H1 (cell line): ENCODE results near the gene CDC42EP1. TPM values are rescaled to one million over a fixed set of nuclear protein-coding genes. Genes with fewer than 3 reads are reported as not detected.

Experiments
- CTCF ChIA-PET: fragments of 300-600 bp; sonication (Branson Sonifier 250); formaldehyde crosslinking; loops from one replicate; lab custom pipeline; 2021; ENCODE audit not compliant: partially characterized antibody; lab: Charles Lee
- POLR2A ChIA-PET: fragments of 300-600 bp; sonication (Branson Sonifier 250); formaldehyde crosslinking; loops from one replicate; lab custom pipeline; 2021; ENCODE audit warnings: inconsistent platforms; ENCODE audit not compliant: partially characterized antibody; lab: Charles Lee
- DNase-seq, 2 experiments: peaks; one replicate each; pipeline versions ENCODE4 v3.0.0 to v3.0.0-alpha.2; 2010 to 2022; ENCODE audit warnings: low spot score in 2 of 2, low read depth in 1 of 2, mixed read lengths in 1 of 2
- FAIRE-seq: peaks from 2 replicates; lab custom pipeline; 2011; peaks lifted over from hg19 to GRCh38; lab: Jason Lieb, UNC
- H2AFZ ChIP-seq: 2 replicates; pipeline ENCODE4 v1.8.1; 2012; ENCODE audit warnings: low read length, inconsistent platforms
- H2AK5ac ChIP-seq: 2 replicates; pipeline ENCODE4 v1.6.1; 2013; ENCODE audit warnings: low read depth, low read length
- H2BK120ac ChIP-seq: replicated peaks from 2 replicates; pipeline ENCODE3; 2013; ENCODE audit warnings: low read depth, low read length, inconsistent platforms
- H2BK12ac ChIP-seq: 2 replicates; pipeline ENCODE4 v1.6.1; 2013; ENCODE audit warnings: low read depth, low read length
- H2BK15ac ChIP-seq: 2 replicates; pipeline ENCODE4 v1.6.1; 2013; ENCODE audit warnings: low read length
- H2BK20ac ChIP-seq: 2 replicates; pipeline ENCODE4 v1.6.1; 2013; ENCODE audit warnings: low read length
- H2BK5ac ChIP-seq: 2 replicates; pipeline ENCODE4 v1.6.1; 2013; ENCODE audit warnings: low read depth, low read length
- H3K14ac ChIP-seq: 2 replicates; pipeline ENCODE4 v1.6.1; 2013; ENCODE audit warnings: inconsistent platforms; ENCODE audit not compliant: insufficient read length
- H3K18ac ChIP-seq: 2 replicates; pipeline ENCODE4 v1.6.1; 2013; ENCODE audit warnings: low read length; ENCODE audit errors: extremely low read depth
- H3K23ac ChIP-seq: 2 replicates; pipeline ENCODE4 v1.6.1; 2013; ENCODE audit warnings: inconsistent platforms; ENCODE audit not compliant: insufficient read length
- H3K23me2 ChIP-seq: 2 replicates; pipeline ENCODE4 v1.6.1; 2013; ENCODE audit warnings: low read depth, low read length
- H3K27ac ChIP-seq: 2 replicates; pipeline ENCODE4 v1.6.1; 2011; ENCODE audit warnings: low read depth, low read length, inconsistent platforms
- H3K27me3 ChIP-seq, 4 experiments: replicated peaks in 1 of 4; 1 replicate in 1 of 4; 2 replicates in 3 of 4; pipeline versions ENCODE4 v1.6.1 to v1.8.1; 2011 to 2013; ENCODE audit warnings: low read length in 3 of 4, mild to moderate bottlenecking in 3 of 4, inconsistent platforms in 2 of 4, mixed read lengths in 2 of 4, moderate library complexity in 1 of 4; ENCODE audit not compliant: control insufficient read depth in 3 of 4, insufficient read depth in 3 of 4; ENCODE audit errors: extremely low read depth in 1 of 4
- H3K36me3 ChIP-seq, 4 experiments: 2 replicates each; pipeline versions ENCODE4 v1.6.1 to v1.8.1; 2011 to 2013; ENCODE audit warnings: mild to moderate bottlenecking in 4 of 4, low read length in 3 of 4, moderate library complexity in 2 of 4, control low read depth in 1 of 4, inconsistent platforms in 1 of 4; ENCODE audit not compliant: insufficient read depth in 4 of 4, control insufficient read depth in 2 of 4
- H3K4ac ChIP-seq: replicated peaks from 2 replicates; pipeline ENCODE3; 2013; ENCODE audit warnings: low read length, low read depth, mixed read lengths, inconsistent platforms; ENCODE audit not compliant: insufficient read length
- H3K4me1 ChIP-seq, 4 experiments: replicated peaks in 1 of 4; 1 replicate in 1 of 4; 2 replicates in 3 of 4; pipeline versions ENCODE4 v1.6.1 to v1.8.1; 2011 to 2013; ENCODE audit warnings: low read length in 3 of 4, inconsistent platforms in 2 of 4, mixed read lengths in 1 of 4; ENCODE audit not compliant: insufficient read depth in 4 of 4, control insufficient read depth in 3 of 4
- H3K4me2 ChIP-seq, 2 experiments: 2 replicates each; pipeline versions ENCODE4 v1.6.1 to v1.8.1; 2011 to 2013; ENCODE audit warnings: low read depth in 2 of 2, low read length in 2 of 2, control low read depth in 1 of 2, inconsistent platforms in 1 of 2, mild to moderate bottlenecking in 1 of 2; ENCODE audit not compliant: insufficient read depth in 1 of 2
- H3K4me3 ChIP-seq, 4 experiments: fragments of 200-600, 300-600 bp in 1 of 4; sonication (generic), shearing (Covaris generic), sonication (Bioruptor Twin) in 1 of 4; 2 replicates each; pipeline versions ENCODE4 v1.5.1 to v1.8.1; 2011 to 2016; ENCODE audit warnings: low read length in 4 of 4, low read depth in 3 of 4, control low read depth in 2 of 4, inconsistent platforms in 2 of 4, mild to moderate bottlenecking in 2 of 4, mixed read lengths in 1 of 4, moderate library complexity in 1 of 4; ENCODE audit not compliant: insufficient read depth in 2 of 4; ENCODE audit errors: extremely low read depth in 1 of 4
- H3K56ac ChIP-seq: replicated peaks from 2 replicates; pipeline ENCODE3; 2013; ENCODE audit warnings: low read depth, mild to moderate bottlenecking, mixed read lengths, low read length, inconsistent platforms; ENCODE audit not compliant: insufficient read length
- H3K79me1 ChIP-seq: 2 replicates; pipeline ENCODE4 v1.6.1; 2013; ENCODE audit warnings: low read depth, low read length, control low read depth
- H3K79me2 ChIP-seq, 2 experiments: 2 replicates each; pipeline versions ENCODE4 v1.6.1 to v1.8.1; 2012 to 2013; ENCODE audit warnings: low read length in 2 of 2, mild to moderate bottlenecking in 2 of 2, inconsistent platforms in 1 of 2; ENCODE audit not compliant: insufficient read depth in 2 of 2, control insufficient read depth in 1 of 2
- H3K9ac ChIP-seq, 4 experiments: replicated peaks in 1 of 4; 1 replicate in 1 of 4; 2 replicates in 3 of 4; pipeline versions ENCODE4 v1.6.1 to v1.8.1; 2011 to 2013; ENCODE audit warnings: low read depth in 3 of 4, low read length in 3 of 4, control low read depth in 2 of 4, mild to moderate bottlenecking in 2 of 4, moderate library complexity in 2 of 4, inconsistent platforms in 1 of 4; ENCODE audit errors: extremely low read depth in 1 of 4
- H3K9me3 ChIP-seq, 2 experiments: 2 replicates each; pipeline versions ENCODE4 v1.6.1 to v1.8.1; 2012 to 2013; ENCODE audit warnings: mild to moderate bottlenecking in 2 of 2, moderate library complexity in 2 of 2, control low read depth in 1 of 2, inconsistent platforms in 1 of 2, low read depth in 1 of 2, low read length in 1 of 2, mixed read lengths in 1 of 2; ENCODE audit not compliant: insufficient read depth in 2 of 2
- H4K20me1 ChIP-seq, 2 experiments: replicated peaks in 1 of 2; 2 replicates each; pipeline versions ENCODE3 to v1.8.1; 2011 to 2013; ENCODE audit warnings: inconsistent platforms in 2 of 2, low read length in 2 of 2, mild to moderate bottlenecking in 1 of 2; ENCODE audit not compliant: insufficient read depth in 2 of 2, control insufficient read depth in 1 of 2
- H4K5ac ChIP-seq: 2 replicates; pipeline ENCODE4 v1.6.1; 2013; ENCODE audit warnings: low read length, low read depth, mixed read lengths, inconsistent platforms; ENCODE audit not compliant: insufficient read length
- H4K8ac ChIP-seq: 2 replicates; pipeline ENCODE4 v1.8.0; 2013; ENCODE audit warnings: mild to moderate bottlenecking, moderate library complexity, low read length, inconsistent platforms; ENCODE audit not compliant: insufficient read depth; ENCODE audit errors: extremely low read depth
- H4K91ac ChIP-seq: replicated peaks from 2 replicates; pipeline ENCODE3; 2013; ENCODE audit warnings: low read length, mixed read lengths, inconsistent platforms; ENCODE audit not compliant: insufficient read length
- CEBPB ChIP-seq: IDR thresholded peaks from 2 replicates; pipeline ENCODE4 v1.6.1; 2012; ENCODE audit warnings: low read depth, low read length
- CTBP2 ChIP-seq: IDR thresholded peaks from 2 replicates; pipeline ENCODE4 v1.7.0; 2011; ENCODE audit warnings: borderline replicate concordance, mild to moderate bottlenecking, moderate library complexity, mixed read lengths, low read length; ENCODE audit not compliant: insufficient read depth, insufficient read length
- EGR1 ChIP-seq: IDR thresholded peaks from 2 replicates; pipeline ENCODE4 v1.6.1; 2011; ENCODE audit warnings: low read depth, low read length, borderline replicate concordance
- GTF2F1 ChIP-seq: IDR thresholded peaks from 2 replicates; pipeline ENCODE4 v1.6.1; 2012; ENCODE audit warnings: low read depth, low read length, improper control_type of control experiment, borderline replicate concordance
- JUND ChIP-seq: IDR thresholded peaks from 2 replicates; pipeline ENCODE4 v1.6.1; 2011; ENCODE audit warnings: mild to moderate bottlenecking, improper control_type of control experiment, low read length
- POU5F1 ChIP-seq: IDR thresholded peaks from 2 replicates; pipeline ENCODE4 v1.6.1; 2011; ENCODE audit warnings: low read depth, mild to moderate bottlenecking, low read length, moderate library complexity
- SIX5 ChIP-seq: IDR thresholded peaks from 2 replicates; pipeline ENCODE4 v1.6.1; 2011; ENCODE audit warnings: mild to moderate bottlenecking, low read depth, low read length
- WGBS, 2 experiments: shearing (Covaris generic) in 1 of 2; methylation state at CpG; one replicate each; pipeline versions ENCODE4 v1.1.6 to v1.1.7; 2013 to 2015; ENCODE audit warnings: low lambda C conversion rate in 2 of 2, mixed read lengths in 2 of 2, inconsistent platforms in 1 of 2, low coverage in 1 of 2, missing lambda C conversion rate in 1 of 2; ENCODE audit not compliant: insufficient replicate concordance in 2 of 2, insufficient coverage in 1 of 2, insufficient read length in 1 of 2; ENCODE audit errors: extremely low coverage in 1 of 2, missing lambda C conversion rate in 1 of 2; 5-methylcytosine and 5-hydroxymethylcytosine counted together
- polyA plus RNA-seq, 7 experiments: library from polyadenylated mRNA; depleted of rRNA in 3 of 7; stranded (reverse) in 5 of 7; unstranded in 2 of 7; fragments of >200 nt in 5 of 7; fragments of 200-250 nt in 2 of 7; gene quantifications; 1 replicate in 5 of 7; 2 replicates in 1 of 7; 4 replicates in 1 of 7; pipeline versions ENCODE4 v1.2.1 to v1.2.3, GENCODE V29; 2011 to 2013; ENCODE audit warnings: missing spikeins in 2 of 7, mixed read lengths in 2 of 7
- total RNA-seq: library from RNA; stranded (reverse); fragmentation: NEBNext Ultra II Directional; extraction: Animal tissue kit (Norgen Biotek cat#: 25700); gene quantifications from 2 replicates; pipeline ENCODE4 v1.2.1, GENCODE V29; 2021
- TF ChIP-seq, protein P1 (sequence below): IDR thresholded peaks from 2 replicates; pipeline ENCODE4 v1.6.1; 2011; ENCODE audit warnings: low read length, improper control_type of control experiment

Gene CDC42EP1
- total and polyA plus RNA-seq, 2 of the 8 experiments (the other 6 are each of a cell fraction or from before 2014, with no cell fraction given), result 8.3 to 11.2 TPM

DNA sequence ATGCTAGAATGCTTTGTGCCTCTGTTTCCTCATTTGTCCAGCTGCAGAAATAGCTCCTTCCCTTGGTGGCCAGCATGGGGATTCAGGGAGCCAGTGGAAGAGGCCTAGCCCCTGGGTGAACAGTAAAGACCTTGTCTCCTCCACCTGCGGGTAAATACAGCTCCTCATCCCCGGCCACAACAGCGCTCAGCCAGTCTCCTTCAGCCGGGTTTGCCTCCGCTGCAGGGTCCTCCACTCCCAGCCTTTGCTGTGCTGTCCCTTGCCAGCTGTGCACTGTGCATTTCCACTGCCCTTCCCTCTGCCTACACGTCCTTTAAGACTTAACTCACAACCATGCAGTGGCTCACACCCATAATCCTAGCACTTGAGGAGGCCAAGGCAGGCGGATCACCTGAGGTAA, 1.5 kb upstream of the CDC42EP1 start:
- H3K79me1 ChIP-seq, result no peaks in the 10 kb centered on the region
- no peak overlapping the region for H4K8ac ChIP-seq
- DNase-seq (no peak), FAIRE-seq (no peak)
- H3K79me2 ChIP-seq, result no peaks in the 10 kb centered on the region
- no peaks in the 10 kb centered on the region for H3K9me3 ChIP-seq
- no peak overlapping the region for H3K23ac ChIP-seq
- H3K23me2 ChIP-seq, result peaks cover 20% of the 10 kb centered on the region
- no peak overlapping the region for H4K5ac ChIP-seq
- H3K18ac ChIP-seq, result no peak overlapping the region; the same call in 1 of the 2 replicates
- H2BK15ac ChIP-seq, result no peak overlapping the region
- no peak overlapping the region for H3K9ac ChIP-seq
- no peak overlapping the region for H2AFZ ChIP-seq
- no peak overlapping the region for H2BK20ac ChIP-seq
- POLR2A ChIA-PET, result interaction anchor here (0.6 to 3.4 kb wide), 7 partner anchors 8 to 49 kb away, joined by 3 to 23 read pairs (median 4); partner anchors contain the start of gene GGA1
- H2AK5ac ChIP-seq, result no peak overlapping the region; the same call in 1 of the 2 replicates
- H3K27ac ChIP-seq, result no peak overlapping the region
- CTCF ChIA-PET, result interaction anchor here (1.3 to 39.4 kb wide), 4 partner anchors 8 to 335 kb away, joined by 3 to 1347 read pairs (median 26); no protein-coding TSS in a partner anchor
- no peak overlapping the region for H2BK120ac ChIP-seq
- H3K14ac ChIP-seq, result no peak overlapping the region
- no peak overlapping the region for H3K4me3 ChIP-seq
- H3K4me1 ChIP-seq, result peaks cover 5 to 46% (median 19%) of the 10 kb centered on the region in 4 experiments
- H3K4me2 ChIP-seq, result no peak overlapping the region; a peak in 1 of 4 replicates
- no peak overlapping the region for H4K91ac ChIP-seq
- peak overlapping the region; percentile 71; the same call in 1 of the 2 replicates for H2BK12ac ChIP-seq
- H4K20me1 ChIP-seq, result no peaks in the 10 kb centered on the region
- TF ChIP-seq, protein P1, sequence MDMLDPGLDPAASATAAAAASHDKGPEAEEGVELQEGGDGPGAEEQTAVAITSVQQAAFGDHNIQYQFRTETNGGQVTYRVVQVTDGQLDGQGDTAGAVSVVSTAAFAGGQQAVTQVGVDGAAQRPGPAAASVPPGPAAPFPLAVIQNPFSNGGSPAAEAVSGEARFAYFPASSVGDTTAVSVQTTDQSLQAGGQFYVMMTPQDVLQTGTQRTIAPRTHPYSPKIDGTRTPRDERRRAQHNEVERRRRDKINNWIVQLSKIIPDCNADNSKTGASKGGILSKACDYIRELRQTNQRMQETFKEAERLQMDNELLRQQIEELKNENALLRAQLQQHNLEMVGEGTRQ, result no peak
- TF ChIP-seq GTF2F1 (no peak), EGR1 (no peak), POU5F1 (no peak), CTBP2 (no peak), CEBPB (no peak), JUND (no peak), SIX5 (no peak)
- TF ChIP-seq, all 59 proteins: peak for 0
- H3K56ac ChIP-seq, result no peak overlapping the region
- WGBS, 2 experiments, result 87% methylated on average over 7 of the region's 7 CpGs; no CpG with 5 or more reads in 1 of the 2 experiments
- no peak overlapping the region for H2BK5ac ChIP-seq
- H3K36me3 ChIP-seq, result no peaks in the 10 kb centered on the region
- peaks cover 6 to 28% (median 16%) of the 10 kb centered on the region in 4 experiments; a peak in 6 of 7 replicates for H3K27me3 ChIP-seq
- H3K4ac ChIP-seq, result no peak overlapping the region
